Immature natural killer cell (primary cell): ENCODE data around the gene CACNB2. TPM values are rescaled to one million over a fixed set of nuclear protein-coding genes. Genes with fewer than 3 reads are reported as not detected.

Experiments used
- DNase-seq, 3 donors: peaks; one replicate each; pipeline ENCODE4 v3.0.0; 2022; ENCODE audit warnings: mixed read lengths in 1 of 3
- H3K27ac Mint-ChIP-seq, 6 donors: one replicate each; pipeline ENCODE4 v1.8.0; 2020; ENCODE audit warnings: mixed read lengths in 6 of 6, mild to moderate bottlenecking in 5 of 6, inconsistent platforms in 4 of 6, moderate library complexity in 3 of 6
- H3K27me3 Mint-ChIP-seq, 3 donors: one replicate each; pipeline ENCODE4 v1.8.0; 2020 to 2021; ENCODE audit warnings: low read depth in 3 of 3, mild to moderate bottlenecking in 3 of 3, mixed read lengths in 3 of 3, moderate library complexity in 3 of 3, inconsistent platforms in 1 of 3
- H3K36me3 Mint-ChIP-seq, 3 donors: one replicate each; pipeline ENCODE4 v1.8.0; 2020; ENCODE audit warnings: mixed read lengths in 3 of 3, inconsistent platforms in 2 of 3, mild to moderate bottlenecking in 2 of 3
- H3K4me1 Mint-ChIP-seq, 2 donors: one replicate each; pipeline ENCODE4 v1.8.0; 2020; ENCODE audit warnings: inconsistent platforms in 2 of 2, mild to moderate bottlenecking in 2 of 2, mixed read lengths in 2 of 2, moderate library complexity in 1 of 2
- H3K4me3 Mint-ChIP-seq, 5 donors: one replicate each; pipeline ENCODE4 v1.8.0; 2020; ENCODE audit warnings: mild to moderate bottlenecking in 5 of 5, mixed read lengths in 5 of 5, inconsistent platforms in 3 of 5, moderate library complexity in 3 of 5
- H3K9me3 Mint-ChIP-seq, 6 donors: one replicate each; pipeline ENCODE4 v1.8.0; 2020; ENCODE audit warnings: mild to moderate bottlenecking in 6 of 6, mixed read lengths in 6 of 6, inconsistent platforms in 4 of 6, moderate library complexity in 3 of 6
- polyA plus RNA-seq, 3 donors: library from polyadenylated mRNA; unstranded; fragments of 300-500 nt; fragmentation: Illumina TruSeq; gene quantifications; one replicate each; pipeline ENCODE4 v1.2.3, GENCODE V29; 2021

CACNB2 gene
- under 1 TPM in 1 of 3 donors, not detected in 2; 0.21 TPM for polyA plus RNA-seq

DNA sequence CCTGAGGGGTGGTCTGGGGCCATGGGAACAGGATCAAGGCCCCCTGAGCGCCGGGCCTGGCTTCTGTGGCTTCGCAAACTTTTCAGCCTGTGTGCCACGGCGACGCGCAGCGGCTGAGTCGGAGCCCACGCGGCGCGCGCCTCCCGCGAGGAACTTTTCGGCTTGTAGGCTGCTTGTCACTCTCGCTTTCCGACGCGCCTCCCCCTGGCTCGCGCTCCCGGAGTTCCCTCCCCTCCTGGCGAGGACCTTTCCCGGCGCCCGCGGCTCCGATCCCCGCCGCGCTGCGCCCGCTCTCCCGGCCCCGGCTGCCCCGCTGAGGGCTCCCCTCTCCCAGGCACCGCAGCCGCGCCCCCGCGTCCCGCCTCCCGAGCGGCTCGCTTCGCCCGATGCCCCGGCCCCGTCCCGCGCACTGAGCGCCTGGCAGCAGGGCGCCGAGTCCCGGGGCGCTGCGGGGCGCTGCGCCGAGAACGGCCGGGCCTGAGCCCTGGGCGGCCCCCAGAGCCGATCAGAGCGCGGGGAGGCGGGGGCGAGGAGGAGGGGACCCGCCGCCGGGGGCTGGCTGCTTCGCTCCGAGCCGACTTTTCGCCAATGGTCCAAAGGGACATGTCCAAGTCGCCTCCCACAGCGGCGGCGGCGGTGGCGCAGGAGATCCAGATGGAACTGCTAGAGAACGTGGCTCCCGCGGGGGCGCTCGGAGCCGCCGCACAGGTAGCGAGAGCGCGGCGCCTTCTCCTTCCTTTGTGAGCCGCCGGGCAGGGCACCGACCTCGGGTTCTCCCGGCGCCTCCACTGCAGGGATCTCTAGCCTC is at the start of gene CACNB2:
Gene CACNB2, plus strand, starts transcription at position 276 of the 808 bp plus-strand sequence.
- Mint-ChIP-seq H3K4me1 (peaks cover 0 to 3% of the 10 kb centered on the region in 2 donors), H3K27me3 (peaks cover 6 to 13% (median 12%) of the 10 kb centered on the region in 3 donors), H3K27ac (no peak within 1 kb of the TSS), H3K4me3 (no peak within 1 kb of the TSS), H3K36me3 (no peaks in the 10 kb centered on the region), H3K9me3 (no peaks in the 10 kb centered on the region)
- no peak for DNase-seq

DNA sequence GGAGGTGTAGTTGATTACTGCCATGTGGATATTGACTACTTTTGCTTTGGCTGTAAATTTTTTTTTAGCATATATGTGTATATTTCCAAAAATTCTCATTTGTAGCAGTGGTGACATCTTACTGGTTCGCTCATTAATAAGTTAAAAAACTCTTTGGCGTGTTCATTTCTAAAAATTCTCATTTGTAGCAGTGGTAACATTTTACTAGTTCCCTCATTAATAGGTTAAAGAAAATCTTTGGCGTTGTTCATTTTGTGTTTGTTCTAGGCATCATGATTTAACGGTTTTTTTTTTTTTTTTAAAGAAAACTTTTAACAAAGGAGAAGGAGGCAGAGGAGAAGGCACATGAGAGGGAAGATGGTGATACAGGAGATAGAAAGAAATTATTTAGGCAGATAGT is 45.9 kb upstream of the CACNB2 start:
- DNase-seq = no peak
- Mint-ChIP-seq H3K36me3 (no peaks in the 10 kb centered on the region), H3K27ac (no peak overlapping the region), H3K4me1 (no peaks in the 10 kb centered on the region), H3K4me3 (no peak overlapping the region), H3K27me3 (peaks cover 0 to 3% (median 2%) of the 10 kb centered on the region in 3 donors), H3K9me3 (peaks cover 0 to 4% (median 0%) of the 10 kb centered on the region in 6 donors)

DNA sequence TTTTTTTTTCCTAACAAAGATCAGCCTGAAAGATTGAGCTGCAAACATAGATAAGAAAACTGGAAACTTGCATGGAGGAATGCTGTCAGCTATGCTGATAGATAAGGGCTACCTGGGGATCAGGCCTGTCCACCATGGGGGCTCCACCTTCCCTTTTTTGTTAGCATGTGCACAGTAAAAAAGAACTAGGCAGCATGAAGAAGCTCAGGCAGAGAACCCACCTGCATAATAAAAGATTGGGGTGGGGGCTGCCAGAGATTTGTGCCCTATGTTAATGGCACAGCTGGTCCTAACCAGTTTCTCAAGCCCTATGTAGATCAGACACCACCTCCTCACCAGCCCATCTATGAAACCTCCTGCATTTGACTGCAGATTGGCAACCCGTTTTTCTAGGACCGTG is 45.4 kb upstream of the CACNB2 start:
- Mint-ChIP-seq H3K36me3 (no peaks in the 10 kb centered on the region), H3K9me3 (peaks cover 0 to 4% (median 0%) of the 10 kb centered on the region in 6 donors)

DNA sequence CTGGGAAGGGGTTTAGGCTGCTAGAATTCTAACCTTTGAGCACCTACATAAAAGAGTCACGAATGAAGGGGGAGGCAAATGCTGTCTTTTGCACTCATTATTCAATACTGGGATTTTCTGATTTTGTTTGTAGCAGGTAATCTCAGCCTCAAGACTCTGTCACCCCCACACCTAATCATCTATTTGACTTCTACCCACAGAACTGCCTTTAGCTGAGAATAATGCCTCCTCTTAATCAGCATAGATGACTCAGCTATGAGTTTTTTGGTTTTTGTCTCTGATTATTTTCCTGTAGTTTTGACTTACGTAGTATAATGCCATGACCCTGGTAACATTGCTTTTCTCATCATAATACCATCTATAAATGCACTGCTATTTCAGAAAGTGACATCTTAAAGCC is 42.7 kb upstream of the CACNB2 start:
- no peaks in the 10 kb centered on the region for H3K36me3 Mint-ChIP-seq
- H3K4me1 Mint-ChIP-seq = no peaks in the 10 kb centered on the region
- peaks cover 0 to 3% (median 0%) of the 10 kb centered on the region in 3 donors for H3K27me3 Mint-ChIP-seq
- no peaks in the 10 kb centered on the region for H3K9me3 Mint-ChIP-seq
- H3K27ac Mint-ChIP-seq = no peak overlapping the region
- DNase-seq = no peak
- no peak overlapping the region for H3K4me3 Mint-ChIP-seq

More for the DNA sequence above, 45.4 kb upstream of the CACNB2 start:
- Mint-ChIP-seq H3K4me3 (no peak overlapping the region), H3K27me3 (peaks cover 0 to 3% (median 2%) of the 10 kb centered on the region in 3 donors), H3K4me1 (no peaks in the 10 kb centered on the region), H3K27ac (no peak overlapping the region)
- no peak for DNase-seq

DNA sequence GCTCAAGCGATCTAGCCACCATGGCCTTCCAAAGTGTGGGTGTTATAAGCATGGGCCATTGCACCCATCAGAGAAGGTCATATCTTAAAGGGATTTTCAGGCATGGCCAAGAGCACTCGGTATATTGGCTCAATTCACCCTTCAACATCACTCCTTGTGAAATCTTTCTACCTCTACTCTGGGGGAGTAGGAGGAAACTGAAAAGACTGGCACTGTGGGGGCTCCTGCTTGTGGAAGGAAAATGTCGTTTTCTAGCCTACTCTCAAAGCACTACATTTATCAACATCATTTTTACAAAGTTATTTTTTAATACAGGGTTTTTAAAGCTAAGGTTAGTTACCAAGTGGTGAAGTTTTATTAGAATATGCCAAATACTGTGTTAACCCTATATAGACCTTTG is 42.0 kb upstream of the CACNB2 start:
- Mint-ChIP-seq H3K9me3 (no peaks in the 10 kb centered on the region), H3K36me3 (no peaks in the 10 kb centered on the region), H3K4me3 (no peak overlapping the region), H3K27me3 (peaks cover 0 to 3% (median 0%) of the 10 kb centered on the region in 3 donors), H3K27ac (no peak overlapping the region), H3K4me1 (no peaks in the 10 kb centered on the region)
- DNase-seq = no peak

DNA sequence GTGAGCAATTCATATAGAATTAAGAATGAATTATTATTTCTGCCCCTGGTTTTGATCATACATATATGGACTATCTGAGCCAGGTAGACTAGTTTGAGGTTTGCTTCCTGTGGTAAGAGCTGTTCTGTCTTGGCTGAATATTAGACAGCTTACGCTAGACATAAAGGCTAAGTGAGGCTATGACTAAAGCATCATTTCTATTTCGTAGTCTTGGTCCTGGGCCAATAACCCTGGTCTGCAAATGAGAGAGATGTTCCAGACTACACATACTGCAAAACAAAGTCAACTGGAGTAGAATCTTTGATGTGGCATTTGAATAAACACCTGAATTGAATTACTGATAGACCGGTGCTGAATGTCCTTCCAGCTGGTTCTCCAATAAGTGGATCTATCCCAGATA is 40.8 kb upstream of the CACNB2 start:
- H3K27me3 Mint-ChIP-seq = peaks cover 0 to 3% (median 0%) of the 10 kb centered on the region in 3 donors
- no peaks in the 10 kb centered on the region for H3K4me1 Mint-ChIP-seq
- no peak overlapping the region for H3K27ac Mint-ChIP-seq
- no peak overlapping the region for H3K4me3 Mint-ChIP-seq
- no peak for DNase-seq
- no peaks in the 10 kb centered on the region for H3K9me3 Mint-ChIP-seq
- no peaks in the 10 kb centered on the region for H3K36me3 Mint-ChIP-seq

DNA sequence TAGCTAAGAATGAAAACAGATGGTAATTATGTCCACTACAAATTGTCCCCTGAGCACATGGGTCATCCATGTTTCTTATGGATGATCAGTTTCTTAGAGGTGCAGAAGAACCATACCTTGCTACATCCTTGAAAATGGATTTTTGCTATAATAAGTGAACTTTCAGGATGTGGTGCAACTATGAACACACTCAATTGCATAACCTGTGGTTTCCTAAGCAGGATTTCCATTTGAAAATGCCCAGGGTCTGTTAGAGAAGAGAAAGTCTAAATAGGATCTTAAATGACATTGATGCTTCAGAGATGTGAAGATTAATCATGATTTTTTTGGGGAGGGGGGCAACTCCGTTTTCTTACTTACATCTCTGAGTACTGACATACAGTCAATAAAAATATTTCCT is 39.6 kb upstream of the CACNB2 start:
- no peaks in the 10 kb centered on the region for H3K4me1 Mint-ChIP-seq
- peaks cover 0 to 4% (median 3%) of the 10 kb centered on the region in 3 donors for H3K27me3 Mint-ChIP-seq
- H3K27ac Mint-ChIP-seq = no peak overlapping the region
- no peaks in the 10 kb centered on the region for H3K9me3 Mint-ChIP-seq
- no peak overlapping the region for H3K4me3 Mint-ChIP-seq
- no peaks in the 10 kb centered on the region for H3K36me3 Mint-ChIP-seq
- no peak for DNase-seq

DNA sequence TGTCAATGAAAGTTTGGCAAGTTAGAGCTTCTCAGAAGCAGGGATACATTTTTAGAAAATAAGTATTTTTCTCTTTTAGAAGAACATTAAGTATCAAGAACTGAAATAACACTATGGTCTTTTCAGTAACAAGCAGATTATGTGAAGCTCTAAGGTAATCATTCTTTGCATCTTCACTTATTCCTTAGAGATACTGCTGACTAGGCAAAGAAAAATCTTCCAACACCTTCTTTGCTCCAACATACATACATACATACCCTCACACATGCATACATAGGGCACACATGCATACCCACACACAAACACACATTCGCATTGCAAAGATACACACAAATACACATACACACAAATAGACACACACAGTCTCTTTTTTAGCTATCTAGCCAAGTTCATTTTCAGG is 37.8 kb upstream of the CACNB2 start:
- Mint-ChIP-seq H3K4me3 (no peak overlapping the region), H3K27ac (no peak overlapping the region), H3K9me3 (no peaks in the 10 kb centered on the region), H3K36me3 (no peaks in the 10 kb centered on the region), H3K4me1 (no peaks in the 10 kb centered on the region), H3K27me3 (peaks cover 0 to 6% (median 5%) of the 10 kb centered on the region in 3 donors)
- no peak for DNase-seq

DNA sequence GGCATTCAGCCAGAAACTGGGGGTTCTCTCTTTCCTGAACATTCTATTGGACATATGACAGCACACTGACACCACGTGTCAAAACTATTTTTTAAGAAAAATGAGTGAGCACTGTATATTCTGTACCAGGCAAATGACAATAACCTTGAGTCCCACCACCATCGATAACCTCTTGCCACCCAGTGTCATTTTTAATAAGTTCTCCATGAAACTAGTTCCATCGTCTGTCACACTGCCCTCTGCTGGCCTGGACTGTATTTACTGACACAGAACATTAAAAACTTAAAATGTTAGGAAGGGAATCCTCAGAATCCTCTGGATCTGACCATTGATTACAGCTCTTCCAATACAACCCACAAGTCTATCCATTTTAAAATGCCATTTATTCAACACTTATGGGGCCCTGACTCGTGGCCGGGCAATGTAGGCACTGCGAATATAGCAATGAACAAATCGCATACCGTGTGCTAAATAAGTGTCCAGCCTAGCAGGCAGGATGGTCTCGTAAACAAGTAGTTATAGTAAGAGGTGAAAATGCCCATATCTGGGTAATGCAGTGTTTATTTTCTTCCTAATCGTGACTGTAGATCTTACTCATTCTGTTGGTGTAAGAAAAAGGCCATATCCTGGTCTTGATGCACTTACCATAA is 35.9 kb upstream of the CACNB2 start:
- peaks cover 2 to 9% (median 5%) of the 10 kb centered on the region in 3 donors for H3K27me3 Mint-ChIP-seq
- H3K9me3 Mint-ChIP-seq = no peaks in the 10 kb centered on the region
- H3K27ac Mint-ChIP-seq = no peak overlapping the region
- no peak overlapping the region for H3K4me3 Mint-ChIP-seq
- no peaks in the 10 kb centered on the region for H3K36me3 Mint-ChIP-seq
- no peaks in the 10 kb centered on the region for H3K4me1 Mint-ChIP-seq
- DNase-seq = peak in 1 of 3 donors; percentile 3

DNA sequence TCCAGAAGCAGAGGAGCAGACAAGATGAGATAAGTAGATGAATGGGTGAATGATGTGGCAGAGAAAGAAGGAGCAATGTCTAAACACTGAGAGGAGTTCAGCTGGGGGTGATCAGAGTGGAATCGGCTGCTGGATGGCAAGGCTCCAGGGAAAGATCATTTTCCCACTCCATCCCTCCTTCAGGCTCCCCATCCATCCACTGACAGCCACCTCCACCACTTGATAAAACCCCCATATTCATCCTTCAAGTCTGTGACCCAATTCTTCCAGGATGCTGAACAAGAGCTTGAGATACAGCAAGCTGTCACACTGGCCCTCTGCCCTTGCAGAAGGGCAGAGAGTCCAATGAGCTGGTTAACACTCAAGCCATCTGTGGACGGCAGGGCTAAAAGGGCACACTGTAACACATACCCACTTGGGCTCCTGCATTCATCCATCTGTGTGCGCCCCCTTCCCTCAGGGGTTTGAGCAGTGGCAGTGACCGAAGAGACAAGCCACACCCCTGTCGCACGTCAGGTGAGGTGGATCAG is 30.8 kb upstream of the CACNB2 start:
- no peaks in the 10 kb centered on the region for H3K36me3 Mint-ChIP-seq
- peaks cover 3 to 9% (median 5%) of the 10 kb centered on the region in 3 donors for H3K27me3 Mint-ChIP-seq
- H3K27ac Mint-ChIP-seq = no peak overlapping the region
- no peaks in the 10 kb centered on the region for H3K4me1 Mint-ChIP-seq
- no peak for DNase-seq
- H3K9me3 Mint-ChIP-seq = peaks cover 0 to 1% (median 0%) of the 10 kb centered on the region in 6 donors
- H3K4me3 Mint-ChIP-seq = no peak overlapping the region

DNA sequence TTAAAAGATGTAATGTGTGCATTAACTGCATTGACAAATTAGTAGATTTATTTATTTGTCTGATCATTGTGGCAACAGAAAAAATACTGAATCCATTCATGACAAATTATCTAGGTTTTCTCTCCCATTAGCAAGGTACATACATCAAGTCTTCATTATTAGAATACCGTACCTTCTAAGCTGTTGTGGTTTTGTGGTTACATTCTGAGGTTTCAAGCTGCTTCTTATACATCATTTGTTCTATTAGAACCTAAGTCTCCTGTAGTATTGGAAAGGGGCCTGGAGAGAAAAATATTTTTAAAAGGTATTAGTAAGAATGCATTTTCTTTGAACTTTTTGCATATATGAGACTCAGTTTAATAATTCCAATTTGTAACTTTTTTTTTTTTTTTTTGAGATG is 26.3 kb upstream of the CACNB2 start:
- peaks cover 0 to 3% (median 3%) of the 10 kb centered on the region in 3 donors for H3K27me3 Mint-ChIP-seq
- H3K36me3 Mint-ChIP-seq = no peaks in the 10 kb centered on the region
- H3K4me3 Mint-ChIP-seq = no peak overlapping the region
- peaks cover 0 to 2% (median 0%) of the 10 kb centered on the region in 6 donors for H3K9me3 Mint-ChIP-seq
- no peak for DNase-seq
- no peaks in the 10 kb centered on the region for H3K4me1 Mint-ChIP-seq
- no peak overlapping the region for H3K27ac Mint-ChIP-seq

DNA sequence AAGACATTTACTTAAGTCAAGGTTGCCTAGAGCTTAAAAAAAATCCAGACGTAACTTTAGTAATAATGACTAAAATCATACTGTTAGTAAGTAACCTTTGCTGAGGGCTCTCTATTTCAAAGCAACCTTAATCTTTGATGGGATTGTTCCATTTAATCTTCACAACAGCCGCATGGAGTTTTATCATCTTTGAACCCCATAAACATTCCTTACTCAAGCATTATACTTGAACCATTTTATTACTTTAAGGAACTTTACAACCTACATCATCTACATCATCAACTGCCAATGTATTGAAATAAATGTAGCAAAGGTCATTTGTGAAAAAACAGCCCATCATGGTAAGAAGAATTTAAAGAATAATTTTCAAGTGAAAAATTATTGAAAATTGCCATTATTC is 22.9 kb upstream of the CACNB2 start:
- Mint-ChIP-seq H3K27ac (no peak overlapping the region), H3K4me1 (no peaks in the 10 kb centered on the region), H3K36me3 (no peaks in the 10 kb centered on the region), H3K4me3 (no peak overlapping the region), H3K9me3 (peaks cover 0 to 2% (median 0%) of the 10 kb centered on the region in 6 donors), H3K27me3 (peaks cover 0 to 3% (median 3%) of the 10 kb centered on the region in 3 donors)
- DNase-seq = no peak

DNA sequence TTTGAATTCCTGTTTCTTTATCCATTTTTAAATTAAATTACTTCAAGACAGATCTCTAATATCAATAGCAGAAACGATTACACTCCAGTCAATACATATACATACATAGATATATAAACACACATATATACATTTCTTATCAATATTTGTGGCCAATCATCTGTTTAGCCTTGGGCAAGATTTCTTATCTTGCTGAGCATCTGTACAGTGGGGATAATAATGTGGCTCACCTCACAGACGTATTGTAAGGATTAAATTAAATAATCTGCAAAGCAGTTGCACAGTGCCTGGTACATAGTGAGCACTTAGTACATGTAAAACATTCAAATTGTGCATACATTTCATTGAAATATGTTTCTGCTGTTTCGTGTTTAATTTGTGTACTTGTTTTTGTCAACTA is 17.5 kb upstream of the CACNB2 start:
- Mint-ChIP-seq H3K4me3 (no peak overlapping the region), H3K4me1 (no peaks in the 10 kb centered on the region), H3K27ac (no peak overlapping the region), H3K27me3 (peaks cover 0 to 4% (median 0%) of the 10 kb centered on the region in 3 donors), H3K9me3 (peaks cover 0 to 1% (median 0%) of the 10 kb centered on the region in 6 donors), H3K36me3 (no peaks in the 10 kb centered on the region)
- DNase-seq = no peak

DNA sequence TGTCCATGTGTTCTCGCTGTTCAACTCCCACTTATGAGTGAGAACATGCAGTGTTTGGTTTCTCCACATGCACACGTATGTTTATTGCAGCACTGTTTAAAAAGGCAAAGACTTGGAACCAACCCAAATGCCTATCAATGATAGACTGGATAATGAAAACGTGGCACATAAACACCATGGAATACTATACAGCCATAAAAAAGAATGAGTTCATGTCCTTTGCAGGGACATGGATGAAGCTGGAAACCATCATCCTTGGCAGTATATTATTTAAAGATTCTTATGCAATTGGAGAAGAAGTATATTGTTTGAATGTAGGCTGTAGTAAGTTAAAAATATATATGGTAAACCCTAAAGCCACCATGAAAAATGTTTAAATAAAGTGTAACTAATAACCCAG is 7.2 kb upstream of the CACNB2 start:
- H3K4me3 Mint-ChIP-seq = no peak overlapping the region
- H3K9me3 Mint-ChIP-seq = peaks cover 0 to 2% (median 0%) of the 10 kb centered on the region in 6 donors
- peaks cover 0 to 4% (median 0%) of the 10 kb centered on the region in 3 donors for H3K27me3 Mint-ChIP-seq
- DNase-seq = no peak
- no peaks in the 10 kb centered on the region for H3K36me3 Mint-ChIP-seq
- H3K27ac Mint-ChIP-seq = no peak overlapping the region
- H3K4me1 Mint-ChIP-seq = no peaks in the 10 kb centered on the region
